ENCODE results near the gene CCDC148. TPM values are rescaled to one million over a fixed set of nuclear protein-coding genes. Genes with fewer than 3 reads are reported as not detected.

Gene CCDC148
- total RNA-seq, 2 experiments from 2014 or later, result 0.15 TPM; not detected in 1

DNA sequence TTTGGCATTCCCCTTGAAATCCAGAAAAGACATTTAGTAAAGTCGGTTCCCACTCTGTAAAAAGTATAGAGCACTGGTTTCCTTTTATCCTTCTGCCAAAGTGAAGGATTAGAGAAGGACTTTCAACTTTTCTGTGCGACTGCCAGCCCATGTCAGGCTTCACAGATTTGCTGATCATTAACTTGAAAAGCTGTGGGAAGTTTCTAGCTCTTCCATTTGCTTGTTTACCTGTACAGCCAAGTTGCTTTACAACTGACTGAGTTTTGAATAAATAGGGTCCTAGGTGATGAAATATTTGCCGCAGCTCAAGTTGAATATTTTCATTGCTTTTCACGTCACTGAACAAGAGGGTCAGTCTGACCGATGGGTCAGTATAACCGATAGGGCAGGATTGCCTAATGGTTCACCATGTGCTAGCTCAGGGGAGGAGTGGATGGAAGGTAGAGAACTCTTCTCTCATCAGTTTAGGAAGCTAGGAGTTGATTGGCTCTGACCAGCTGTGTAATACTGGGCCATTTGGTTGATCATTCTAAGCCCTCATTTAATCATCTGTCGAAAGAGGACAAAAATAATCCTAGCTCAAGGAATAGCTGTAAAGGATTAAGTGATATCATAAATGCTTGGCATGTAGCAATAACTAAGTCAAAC lies 324.5 kb downstream of the CCDC148 start:
- no peaks in the 10 kb centered on the region for H3K9me3 Mint-ChIP-seq
- H3K4me3 Mint-ChIP-seq, result no peak overlapping the region
- H3K36me3 Mint-ChIP-seq (ENCODE audit: low read depth), result no peaks in the 10 kb centered on the region
- H3K27ac Mint-ChIP-seq, result no peak overlapping the region
- no peaks in the 10 kb centered on the region for H3K4me1 Mint-ChIP-seq
- ChIA-PET CTCF (no interaction called here), POLR2A (no interaction called here)
- DNase-seq, result no peak
- peaks cover 14% of the 10 kb centered on the region for H3K27me3 Mint-ChIP-seq

DNA sequence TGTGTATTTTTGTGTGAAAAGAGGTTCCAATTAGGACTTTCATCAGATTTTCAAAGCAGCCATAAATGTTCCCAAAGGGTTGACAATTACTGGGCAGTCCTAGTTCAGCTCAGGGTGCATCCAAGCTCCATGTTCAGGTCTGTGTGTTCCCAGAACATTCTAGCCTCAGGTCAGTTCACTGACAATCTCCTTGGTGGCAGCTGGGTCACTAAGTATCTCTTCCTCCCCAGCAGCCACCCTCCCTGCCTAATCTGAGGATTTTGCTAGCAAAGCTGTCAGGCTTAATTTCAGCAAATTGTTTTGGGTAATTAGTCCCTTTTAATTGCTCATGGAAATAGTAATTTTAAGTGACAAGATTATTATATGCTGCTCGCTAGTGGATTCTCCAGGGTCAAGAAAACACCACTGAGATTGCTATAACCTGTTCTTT lies 325.1 kb downstream of the CCDC148 start:
- no peak for DNase-seq
- Mint-ChIP-seq H3K4me1 (no peaks in the 10 kb centered on the region), H3K27me3 (peaks cover 14% of the 10 kb centered on the region), H3K27ac (no peak overlapping the region), H3K4me3 (no peak overlapping the region), H3K36me3 (ENCODE audit: low read depth) (no peaks in the 10 kb centered on the region), H3K9me3 (no peaks in the 10 kb centered on the region)
- ChIA-PET POLR2A (no interaction called here), CTCF (no interaction called here)

DNA sequence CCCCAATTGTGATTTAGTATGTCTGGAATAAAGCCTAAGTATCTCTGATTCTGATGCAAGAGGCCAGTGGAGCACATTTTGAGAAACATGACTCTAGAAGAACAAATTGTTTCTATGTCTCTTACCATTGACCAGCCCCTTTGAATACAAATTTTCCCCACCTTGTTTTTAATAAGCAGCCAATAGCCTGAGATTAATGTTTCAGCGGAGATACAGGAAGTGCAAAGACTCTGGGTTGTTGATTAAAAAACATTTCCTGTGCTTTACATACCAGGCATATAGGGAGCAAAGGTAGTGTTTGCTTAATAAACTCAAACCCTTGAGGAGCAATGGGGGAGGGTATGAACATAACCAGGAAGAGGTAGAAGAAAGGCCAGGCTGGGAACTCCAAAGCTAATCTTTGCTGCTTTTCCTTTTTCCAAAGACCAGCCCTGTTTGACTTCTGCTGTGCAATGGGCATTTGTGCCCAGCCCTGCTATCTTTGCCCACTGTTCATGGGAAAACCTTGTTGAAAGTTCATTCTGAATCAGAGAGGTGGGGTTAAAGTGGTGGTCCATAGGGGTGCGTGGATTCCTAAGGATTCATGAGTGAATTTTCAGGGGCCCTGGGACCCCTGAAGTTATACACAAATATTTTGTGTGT lies 325.6 kb downstream of the CCDC148 start:
- ChIA-PET POLR2A (no interaction called here), CTCF (interaction anchor here (0.6 kb wide), 2 partner anchors 176 to 350 kb away, joined by 3 to 4 read pairs; no protein-coding TSS in a partner anchor)
- Mint-ChIP-seq H3K4me1 (no peaks in the 10 kb centered on the region), H3K4me3 (no peak overlapping the region), H3K36me3 (ENCODE audit: low read depth) (no peaks in the 10 kb centered on the region), H3K27ac (no peak overlapping the region), H3K27me3 (peaks cover 14% of the 10 kb centered on the region), H3K9me3 (no peaks in the 10 kb centered on the region)
- DNase-seq, result no peak

DNA sequence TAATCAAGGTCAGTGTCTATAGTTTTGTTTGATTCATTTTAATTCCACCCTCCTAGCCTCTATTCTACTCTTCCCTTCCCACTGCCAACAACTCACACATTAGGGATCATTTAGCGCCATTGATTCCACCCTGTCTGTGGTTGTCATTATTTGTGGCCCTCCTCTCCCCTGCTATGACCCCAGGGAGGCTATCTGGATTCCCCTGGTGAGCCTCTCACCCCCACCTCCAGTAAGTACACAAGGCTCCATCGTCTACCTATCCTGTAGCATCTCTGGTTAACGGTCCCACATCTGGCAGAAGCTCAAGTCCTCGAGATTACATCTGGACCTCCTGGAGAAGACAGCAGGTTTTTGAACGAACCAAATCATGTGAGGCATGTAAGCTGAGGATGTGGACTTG lies 327.5 kb downstream of the CCDC148 start:
- peaks cover 15% of the 10 kb centered on the region for H3K27me3 Mint-ChIP-seq
- CTCF ChIA-PET, result no interaction called here

DNA sequence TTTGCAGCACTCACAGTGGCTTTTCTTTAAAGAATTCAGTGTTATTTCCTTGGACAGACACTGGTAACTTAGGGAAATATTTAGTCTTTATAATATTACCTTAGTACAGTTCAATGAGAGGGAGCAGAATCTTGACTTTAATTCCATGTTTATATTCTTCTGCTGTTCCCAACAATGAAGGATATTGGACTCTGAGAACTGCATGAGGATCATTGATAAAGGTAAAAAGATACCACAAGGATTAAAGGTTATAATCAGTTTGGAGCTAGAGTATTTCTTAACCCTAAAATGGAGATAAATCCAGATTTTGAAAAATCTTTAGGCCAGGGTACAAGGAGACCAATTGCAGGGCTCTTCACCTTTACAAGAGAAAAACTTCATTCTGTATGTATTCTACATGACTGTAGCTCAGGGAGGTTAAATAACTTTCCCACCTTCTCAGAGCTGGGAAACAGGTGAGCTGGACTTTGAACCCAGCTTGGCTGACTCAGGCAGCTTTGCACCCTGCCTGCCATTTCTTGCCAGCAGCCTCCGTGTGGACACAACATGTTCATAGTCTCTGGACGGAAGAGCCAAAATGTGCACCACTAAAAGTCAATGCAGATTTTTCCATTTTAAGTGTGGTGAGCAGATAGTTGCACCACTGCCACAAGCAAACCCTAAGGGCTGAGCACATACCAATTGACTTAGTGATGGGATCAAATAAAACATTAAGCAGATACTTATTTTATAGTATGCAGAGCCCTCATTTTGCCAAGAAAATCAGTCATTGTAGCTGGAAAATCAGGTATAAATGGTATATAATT lies 328.2 kb downstream of the CCDC148 start:
- no peaks in the 10 kb centered on the region for H3K9me3 Mint-ChIP-seq
- no peaks in the 10 kb centered on the region for H3K4me1 Mint-ChIP-seq
- peaks cover 14% of the 10 kb centered on the region for H3K27me3 Mint-ChIP-seq
- H3K27ac Mint-ChIP-seq, result no peak overlapping the region
- H3K4me3 Mint-ChIP-seq, result no peak overlapping the region
- DNase-seq, result no peak
- ChIA-PET POLR2A (no interaction called here), CTCF (no interaction called here)
- no peaks in the 10 kb centered on the region for H3K36me3 Mint-ChIP-seq (ENCODE audit: low read depth)

More for the DNA sequence above, 327.5 kb downstream of the CCDC148 start:
- Mint-ChIP-seq H3K27ac (no peak overlapping the region), H3K4me3 (no peak overlapping the region), H3K36me3 (ENCODE audit: low read depth) (no peaks in the 10 kb centered on the region), H3K4me1 (no peaks in the 10 kb centered on the region), H3K9me3 (no peaks in the 10 kb centered on the region)
- POLR2A ChIA-PET, result no interaction called here
- DNase-seq, result no peak

DNA sequence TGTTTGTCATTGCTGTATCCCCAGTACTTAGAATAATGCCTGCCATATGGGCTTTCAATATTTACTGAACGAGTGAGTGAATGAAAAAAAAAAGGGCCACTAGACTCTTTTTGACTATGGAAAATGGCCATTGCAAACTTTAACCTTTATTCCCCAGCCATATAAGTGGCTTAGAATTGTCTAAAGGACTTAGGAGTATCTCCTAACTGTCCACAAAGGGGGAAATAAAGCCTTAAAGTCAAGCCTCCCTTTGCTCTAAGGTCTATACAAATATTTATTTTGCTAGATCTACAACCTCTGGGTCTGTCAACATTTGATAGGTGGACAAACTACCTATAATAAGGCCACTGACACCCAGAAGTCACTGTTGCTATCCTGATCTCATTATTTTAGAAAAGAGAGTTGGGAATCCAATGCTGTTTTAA lies 329.2 kb downstream of the CCDC148 start:
- H3K9me3 Mint-ChIP-seq, result no peaks in the 10 kb centered on the region
- H3K4me3 Mint-ChIP-seq, result no peak overlapping the region
- no peak overlapping the region for H3K27ac Mint-ChIP-seq
- H3K36me3 Mint-ChIP-seq (ENCODE audit: low read depth), result no peaks in the 10 kb centered on the region
- ChIA-PET POLR2A (no interaction called here), CTCF (no interaction called here)
- no peak for DNase-seq
- no peaks in the 10 kb centered on the region for H3K4me1 Mint-ChIP-seq
- peaks cover 9% of the 10 kb centered on the region for H3K27me3 Mint-ChIP-seq

DNA sequence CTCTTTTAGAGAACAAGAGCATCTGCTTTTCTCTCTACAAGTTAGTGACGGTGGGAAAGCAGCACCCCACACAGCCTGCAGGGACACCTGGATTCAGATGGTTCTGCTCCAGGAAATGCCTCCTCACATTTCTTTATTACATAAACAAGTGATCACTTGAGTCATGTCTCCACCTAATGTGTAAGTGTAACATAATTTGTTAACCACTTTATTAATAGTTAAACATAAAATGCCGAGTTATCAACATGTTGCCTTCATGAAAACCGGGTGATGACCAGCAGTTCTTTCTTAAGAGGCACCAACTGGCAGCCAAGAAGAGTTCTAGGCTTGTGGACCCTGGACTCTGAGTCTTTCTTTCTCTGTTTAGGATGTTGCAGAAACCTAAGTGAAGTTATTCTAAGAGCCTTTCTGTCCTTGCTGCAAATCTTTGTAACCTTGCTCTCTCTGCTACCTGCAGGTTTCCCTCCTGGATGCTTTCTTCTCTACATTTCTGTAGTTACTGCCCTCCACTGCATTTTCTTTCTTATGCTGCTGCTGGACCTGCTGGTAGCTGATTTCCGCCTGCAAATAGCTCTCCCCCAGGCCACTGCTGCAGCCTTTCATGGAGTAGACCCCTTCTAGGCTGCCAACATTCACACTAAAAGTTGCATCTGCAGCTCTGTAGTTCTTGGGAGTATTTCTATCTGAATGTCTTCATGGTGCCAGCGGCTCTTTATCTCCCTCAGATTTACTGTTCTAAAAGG lies 330.6 kb downstream of the CCDC148 start:
- Mint-ChIP-seq H3K4me1 (no peaks in the 10 kb centered on the region), H3K27ac (no peak overlapping the region), H3K27me3 (peaks cover 5% of the 10 kb centered on the region), H3K36me3 (ENCODE audit: low read depth) (no peaks in the 10 kb centered on the region), H3K9me3 (no peaks in the 10 kb centered on the region), H3K4me3 (no peak overlapping the region)
- DNase-seq, result no peak
- POLR2A ChIA-PET, result no interaction called here
- CTCF ChIA-PET, result no interaction called here

DNA sequence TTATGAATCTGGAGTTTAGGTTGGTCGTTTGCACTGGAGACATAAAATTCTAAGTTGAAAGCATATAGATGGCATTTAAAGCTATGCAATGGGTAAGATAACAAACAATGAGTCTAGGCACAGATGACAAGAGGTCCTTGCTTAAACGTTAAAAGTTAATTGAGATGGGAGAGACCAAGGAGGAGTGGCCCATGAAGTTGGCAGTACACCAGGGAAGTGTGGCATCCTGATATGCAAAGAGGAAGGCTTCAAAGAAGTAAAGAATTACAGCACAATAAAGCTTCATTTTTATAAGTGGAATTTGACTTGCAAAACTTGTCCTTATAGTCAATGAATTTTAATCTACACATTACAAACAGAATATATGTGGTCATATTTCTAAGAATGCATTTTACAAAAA lies 331.7 kb downstream of the CCDC148 start:
- DNase-seq, result no peak
- ChIA-PET POLR2A (no interaction called here), CTCF (no interaction called here)
- Mint-ChIP-seq H3K4me3 (no peak overlapping the region), H3K36me3 (ENCODE audit: low read depth) (no peaks in the 10 kb centered on the region), H3K27ac (no peak overlapping the region), H3K9me3 (no peaks in the 10 kb centered on the region), H3K27me3 (peaks cover 5% of the 10 kb centered on the region), H3K4me1 (no peaks in the 10 kb centered on the region)

Other genes starting within 250 kb of the CCDC148 start
- gene PKP4, start 199 bp upstream of the CCDC148 start, total RNA-seq, result 10 to 100 TPM; 36.3 to 43.1 TPM